Lower leg skin (tissue), 3 donors: Measurements from ENCODE around the gene RGN.

Source experiments
- POLR2A ChIP-seq, 2 donors: fragments of 450-650 bp; IDR thresholded peaks; one replicate each; pipeline ENCODE4 v1.6.1; 2016 to 2017; ENCODE audit warnings: antibody characterized with exemption in 2 of 2, mild to moderate bottlenecking in 1 of 2, moderate library complexity in 1 of 2
- TF ChIP-seq, protein P1 (sequence below), 3 donors: fragments of 450-650 bp; IDR thresholded peaks; one replicate each; pipeline ENCODE4 v1.5.1; 2016; ENCODE audit warnings: antibody characterized with exemption in 3 of 3, mild to moderate bottlenecking in 3 of 3, moderate library complexity in 2 of 3

DNA sequence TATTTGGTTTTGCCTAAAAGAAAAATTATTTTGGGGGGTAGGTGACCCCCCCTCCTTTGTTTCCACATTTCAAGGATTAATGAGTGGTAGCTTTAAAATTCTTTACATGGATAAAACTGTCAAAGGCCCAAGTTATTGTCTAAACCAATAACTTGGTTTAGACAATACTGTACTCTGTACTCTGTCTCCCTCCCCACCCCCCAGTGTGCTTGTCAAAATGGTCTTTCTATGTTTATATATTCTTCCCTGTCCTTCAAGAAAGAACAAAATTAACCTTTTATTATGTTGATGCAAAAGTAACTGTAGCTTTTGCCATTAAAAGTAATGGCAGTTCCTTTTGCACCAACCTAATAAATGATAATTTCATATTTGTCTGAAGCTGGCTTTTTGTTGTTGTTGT, 9.5 kb upstream of the RGN start:
- no peak for TF ChIP-seq POLR2A (IDR thresholded peaks at IDR 0.05)
- TF ChIP-seq, protein P1, sequence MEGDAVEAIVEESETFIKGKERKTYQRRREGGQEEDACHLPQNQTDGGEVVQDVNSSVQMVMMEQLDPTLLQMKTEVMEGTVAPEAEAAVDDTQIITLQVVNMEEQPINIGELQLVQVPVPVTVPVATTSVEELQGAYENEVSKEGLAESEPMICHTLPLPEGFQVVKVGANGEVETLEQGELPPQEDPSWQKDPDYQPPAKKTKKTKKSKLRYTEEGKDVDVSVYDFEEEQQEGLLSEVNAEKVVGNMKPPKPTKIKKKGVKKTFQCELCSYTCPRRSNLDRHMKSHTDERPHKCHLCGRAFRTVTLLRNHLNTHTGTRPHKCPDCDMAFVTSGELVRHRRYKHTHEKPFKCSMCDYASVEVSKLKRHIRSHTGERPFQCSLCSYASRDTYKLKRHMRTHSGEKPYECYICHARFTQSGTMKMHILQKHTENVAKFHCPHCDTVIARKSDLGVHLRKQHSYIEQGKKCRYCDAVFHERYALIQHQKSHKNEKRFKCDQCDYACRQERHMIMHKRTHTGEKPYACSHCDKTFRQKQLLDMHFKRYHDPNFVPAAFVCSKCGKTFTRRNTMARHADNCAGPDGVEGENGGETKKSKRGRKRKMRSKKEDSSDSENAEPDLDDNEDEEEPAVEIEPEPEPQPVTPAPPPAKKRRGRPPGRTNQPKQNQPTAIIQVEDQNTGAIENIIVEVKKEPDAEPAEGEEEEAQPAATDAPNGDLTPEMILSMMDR (IDR thresholded peaks at IDR 0.05), result no peak
